HG03565 (cell line): ENCODE results near the gene HSPA1A.

Source experiments
- ATAC-seq: cut with Tn5 transposase; IDR thresholded peaks from one replicate; pipeline ENCODE4 v1.9.1; 2021; ENCODE audit warnings: mild to moderate bottlenecking, moderate library complexity; ENCODE audit not compliant: unreplicated experiment

Gene HSPA1A

DNA sequence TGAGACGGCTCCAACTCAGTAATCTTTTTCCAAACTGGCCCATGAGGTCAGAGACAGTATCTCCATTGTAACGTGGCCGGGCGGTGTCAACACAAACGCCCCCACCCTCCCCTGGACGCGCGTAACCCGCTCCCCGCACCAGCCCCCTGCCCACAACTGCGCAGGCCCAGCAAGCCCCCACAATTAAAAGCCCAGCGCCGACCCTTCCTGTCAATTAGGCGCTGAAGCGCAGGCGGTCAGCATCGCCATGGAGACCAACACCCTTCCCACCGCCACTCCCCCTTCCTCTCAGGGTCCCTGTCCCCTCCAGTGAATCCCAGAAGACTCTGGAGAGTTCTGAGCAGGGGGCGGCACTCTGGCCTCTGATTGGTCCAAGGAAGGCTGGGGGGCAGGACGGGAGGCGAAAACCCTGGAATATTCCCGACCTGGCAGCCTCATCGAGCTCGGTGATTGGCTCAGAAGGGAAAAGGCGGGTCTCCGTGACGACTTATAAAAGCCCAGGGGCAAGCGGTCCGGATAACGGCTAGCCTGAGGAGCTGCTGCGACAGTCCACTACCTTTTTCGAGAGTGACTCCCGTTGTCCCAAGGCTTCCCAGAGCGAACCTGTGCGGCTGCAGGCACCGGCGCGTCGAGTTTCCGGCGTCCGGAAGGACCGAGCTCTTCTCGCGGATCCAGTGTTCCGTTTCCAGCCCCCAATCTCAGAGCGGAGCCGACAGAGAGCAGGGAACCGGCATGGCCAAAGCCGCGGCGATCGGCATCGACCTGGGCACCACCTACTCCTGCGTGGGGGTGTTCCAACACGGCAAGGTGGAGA is at the start of gene HSPA1A, which contains the start of gene HSPA1L:
TSS of gene HSPA1A (plus strand) at position 519 of the 814 bp plus-strand sequence. CDS start at position 733, 214 bp downstream.
TSS of gene HSPA1L (minus strand) at position 259 of the 814 bp plus-strand sequence. CDS start 3,311 bp downstream, outside the sequence.
- peak; percentile 33 for ATAC-seq

DNA sequence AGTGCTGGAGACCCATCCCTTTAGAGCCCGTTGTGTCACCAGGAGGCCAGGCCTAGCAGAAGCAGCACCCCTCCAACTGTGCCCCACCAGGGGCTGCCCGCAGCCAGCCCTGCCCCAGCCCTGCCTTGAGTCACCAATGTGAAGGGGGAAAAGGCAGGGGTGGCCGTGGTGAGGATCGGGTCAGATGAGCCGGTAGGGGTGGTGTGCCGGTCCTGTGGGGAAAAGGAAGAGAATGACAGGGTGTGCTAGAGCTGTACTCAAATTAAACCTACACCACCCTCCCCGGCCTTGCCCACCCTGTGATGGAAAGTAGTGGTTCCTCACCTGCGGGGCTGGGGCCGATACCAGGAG is 49.8 kb upstream of the HSPA1A start:
- ATAC-seq: no peak

DNA sequence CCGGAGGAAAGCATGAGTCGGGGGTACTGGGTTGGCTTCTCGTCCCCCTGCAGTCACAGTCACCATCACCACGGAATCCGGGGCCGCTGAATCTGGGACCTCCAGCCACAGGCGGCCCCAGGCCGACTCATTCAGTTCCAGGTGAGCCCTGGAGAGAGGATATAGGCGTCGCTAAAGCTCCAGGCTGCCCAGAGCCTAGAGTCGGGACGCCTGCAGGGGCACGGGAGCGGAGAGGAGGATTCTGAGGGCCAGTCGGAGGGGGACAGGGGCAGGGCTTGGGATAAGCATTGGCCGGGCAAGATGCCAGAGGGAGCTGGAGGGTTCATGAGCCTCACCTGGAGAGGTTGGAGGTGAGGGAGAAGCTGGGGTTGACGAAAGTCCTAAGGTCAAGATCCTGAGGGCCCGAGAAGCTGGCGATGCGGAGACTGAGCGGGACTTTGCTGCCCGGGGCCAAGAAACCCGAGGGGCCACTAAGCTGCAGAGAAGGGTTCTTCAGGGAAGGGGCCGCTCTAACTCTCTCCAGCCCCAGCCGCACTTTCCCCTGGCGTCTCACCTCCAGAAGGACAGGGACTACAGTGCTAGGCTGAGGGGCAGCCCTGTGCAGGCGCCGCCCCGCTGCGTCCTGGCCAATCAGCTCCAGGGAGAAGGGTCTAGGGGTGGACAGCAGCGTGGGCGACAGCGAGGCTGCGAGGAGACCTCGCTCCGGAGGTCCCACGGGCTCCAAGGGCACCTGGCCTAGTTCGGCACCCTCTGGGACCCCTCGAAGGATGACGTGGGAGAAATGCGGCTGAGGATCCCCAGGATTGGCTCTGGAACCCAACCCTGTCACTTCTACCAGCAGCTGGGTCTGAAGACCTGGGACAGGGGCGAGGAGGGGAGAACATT is 49.2 kb upstream of the HSPA1A start:
- no peak for ATAC-seq

DNA sequence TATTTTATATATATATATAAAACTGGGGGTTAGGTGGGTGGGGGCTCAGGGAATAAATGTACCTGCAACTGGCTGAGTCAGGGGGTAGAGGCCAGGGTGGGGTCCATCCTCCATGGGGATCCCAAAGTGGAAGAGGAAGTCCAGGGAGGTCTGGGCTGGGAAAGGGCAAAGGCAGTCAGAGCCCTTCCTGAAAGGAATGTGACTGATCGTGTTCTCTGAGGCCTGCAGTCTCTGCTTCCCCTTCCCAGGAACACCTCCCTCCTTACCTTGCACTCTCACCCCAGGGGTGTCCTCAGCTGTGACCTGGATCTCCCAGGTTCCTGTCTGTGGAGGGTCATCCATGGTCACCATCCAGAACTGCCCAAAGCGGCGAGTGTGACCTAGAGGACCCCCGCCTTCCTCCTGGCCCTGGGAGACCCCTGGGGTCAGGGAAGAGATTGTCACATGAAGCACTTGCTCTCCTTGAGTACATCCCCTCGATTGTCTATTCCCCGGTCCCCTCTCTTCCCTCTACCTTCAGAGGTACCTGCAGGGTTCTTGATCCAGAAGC is 48.2 kb upstream of the HSPA1A start:
- ATAC-seq: no peak

DNA sequence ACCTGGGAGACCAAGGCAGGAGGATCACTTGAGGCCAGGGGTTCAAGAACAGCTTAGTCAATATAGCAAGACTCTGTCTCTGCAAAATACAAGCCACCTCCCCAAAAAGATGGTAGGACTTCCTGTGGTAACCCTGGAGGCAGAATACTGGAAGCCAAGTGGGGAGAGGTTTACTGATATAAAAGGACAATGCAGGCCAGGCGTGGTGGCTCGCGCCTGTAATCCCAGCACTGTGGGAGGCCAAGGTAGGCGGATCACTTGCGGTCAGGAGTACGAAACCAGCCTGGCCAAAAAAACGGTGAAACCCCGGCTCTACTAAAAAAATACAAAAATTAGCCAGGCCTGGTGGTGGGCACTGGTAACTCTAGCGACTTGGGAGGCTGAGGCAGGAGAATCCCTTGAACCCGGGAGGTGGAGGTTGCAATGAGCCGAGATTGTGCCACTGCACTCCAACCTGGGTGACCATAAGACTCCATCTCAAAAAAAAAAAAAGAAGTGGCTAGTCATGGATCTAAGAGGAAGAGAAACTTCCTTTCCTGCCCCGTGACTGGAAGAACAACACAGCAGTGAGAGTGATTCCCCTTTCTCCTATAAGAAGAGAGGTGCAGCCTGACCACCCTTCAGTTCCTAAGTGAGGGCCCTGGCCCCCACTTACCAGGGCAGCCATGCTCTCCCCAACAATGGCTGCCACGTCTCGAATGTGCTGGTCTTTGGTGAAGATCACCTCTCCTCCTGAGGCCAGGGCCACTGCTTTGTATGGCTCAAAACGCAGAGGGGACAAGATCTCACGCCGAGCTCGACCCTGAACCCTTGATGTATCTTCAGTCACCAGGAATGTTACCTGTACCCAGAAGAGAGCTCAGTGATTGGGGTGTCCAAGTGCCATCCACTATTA is 46.7 kb upstream of the HSPA1A start:
- ATAC-seq: no peak

DNA sequence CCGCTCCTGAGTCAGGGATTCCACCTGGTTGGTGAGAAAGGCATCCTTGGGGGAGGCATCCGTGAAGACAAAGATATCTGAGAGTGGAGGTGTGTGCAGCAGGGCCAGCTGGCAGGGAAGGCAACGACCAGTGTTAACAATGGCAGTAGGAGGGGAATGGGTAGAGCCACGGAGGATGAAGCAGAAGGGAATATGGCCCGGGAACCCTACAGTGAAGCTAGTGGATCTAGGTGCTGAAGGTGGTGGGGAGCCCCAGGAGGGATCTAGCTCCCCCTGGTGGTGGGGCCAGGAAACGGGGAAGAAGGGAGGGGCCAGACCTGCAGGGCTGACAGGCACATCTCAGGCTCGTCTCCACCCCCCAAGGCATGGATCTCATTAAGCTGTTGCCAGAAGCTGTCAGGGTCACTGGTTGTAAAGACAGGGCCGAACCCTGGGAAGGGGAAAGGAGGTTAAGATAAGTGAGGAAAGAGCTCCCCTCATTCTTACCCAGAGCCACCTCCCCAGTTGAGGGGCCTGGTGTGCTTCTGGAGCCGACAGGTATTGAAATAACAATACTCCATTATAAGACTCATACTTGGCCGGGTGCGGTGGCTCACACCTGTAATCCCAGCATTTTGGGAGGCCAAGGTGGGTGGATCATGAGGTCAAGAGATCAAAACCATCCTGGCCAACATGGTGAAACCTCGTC is 45.5 kb upstream of the HSPA1A start:
- no peak for ATAC-seq

DNA sequence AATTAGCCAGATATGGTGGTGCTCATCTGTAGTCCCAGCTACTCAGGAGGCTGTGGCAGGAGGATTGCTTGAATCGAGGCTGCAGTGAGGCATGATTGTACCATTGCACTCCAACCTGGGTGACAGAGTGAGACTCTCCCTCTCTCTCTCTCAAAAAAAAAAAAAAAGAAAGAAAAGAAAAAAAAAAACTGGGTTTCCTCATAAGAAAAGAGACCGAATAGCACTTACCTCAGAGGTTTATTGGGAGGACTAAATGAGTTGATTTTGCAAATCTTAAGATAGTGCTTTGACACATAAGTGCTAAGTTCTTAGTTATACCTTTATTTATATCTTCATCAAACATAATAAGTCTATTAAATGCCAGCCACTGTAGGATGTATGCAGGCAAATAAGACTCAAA is 44.5 kb upstream of the HSPA1A start:
- ATAC-seq: no peak

DNA sequence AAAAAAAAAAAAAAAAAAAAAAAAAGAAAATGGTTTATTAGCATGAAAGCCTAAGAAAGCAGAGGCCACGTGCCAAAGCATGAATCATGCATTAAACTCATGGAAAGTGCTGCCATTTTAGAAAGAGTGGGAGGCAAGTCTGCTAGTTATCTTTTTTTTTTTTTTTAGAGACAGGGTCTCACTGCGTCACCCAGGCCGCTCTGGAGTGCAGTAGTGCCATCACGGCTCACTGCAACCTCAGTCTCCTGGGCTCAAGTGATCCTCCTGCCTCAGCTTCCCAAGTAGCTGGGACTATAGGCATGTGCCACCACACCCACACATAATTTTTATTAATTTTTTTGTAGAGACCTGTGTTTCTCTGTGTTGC is 43.4 kb upstream of the HSPA1A start:
- ATAC-seq: no peak

DNA sequence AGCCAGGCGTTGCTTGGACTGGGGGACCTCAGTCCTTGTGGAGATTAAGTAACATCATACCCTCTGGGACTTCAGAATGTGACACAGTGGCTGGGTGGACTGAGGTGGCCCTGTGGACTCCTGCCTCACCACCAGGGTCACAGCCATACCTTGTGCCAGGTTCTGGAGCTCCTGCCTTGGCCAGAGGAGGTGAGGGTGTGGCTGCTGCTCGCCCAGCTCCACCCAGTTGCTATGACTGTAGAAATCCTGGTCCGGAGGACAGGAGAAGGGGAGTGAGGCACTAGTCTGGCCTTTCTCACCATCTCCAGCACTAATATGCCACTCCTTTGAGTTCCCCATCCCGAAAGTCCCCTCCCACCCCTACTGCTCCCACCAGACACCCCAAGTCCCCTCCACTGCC is 40.2 kb upstream of the HSPA1A start:
- no peak for ATAC-seq

DNA sequence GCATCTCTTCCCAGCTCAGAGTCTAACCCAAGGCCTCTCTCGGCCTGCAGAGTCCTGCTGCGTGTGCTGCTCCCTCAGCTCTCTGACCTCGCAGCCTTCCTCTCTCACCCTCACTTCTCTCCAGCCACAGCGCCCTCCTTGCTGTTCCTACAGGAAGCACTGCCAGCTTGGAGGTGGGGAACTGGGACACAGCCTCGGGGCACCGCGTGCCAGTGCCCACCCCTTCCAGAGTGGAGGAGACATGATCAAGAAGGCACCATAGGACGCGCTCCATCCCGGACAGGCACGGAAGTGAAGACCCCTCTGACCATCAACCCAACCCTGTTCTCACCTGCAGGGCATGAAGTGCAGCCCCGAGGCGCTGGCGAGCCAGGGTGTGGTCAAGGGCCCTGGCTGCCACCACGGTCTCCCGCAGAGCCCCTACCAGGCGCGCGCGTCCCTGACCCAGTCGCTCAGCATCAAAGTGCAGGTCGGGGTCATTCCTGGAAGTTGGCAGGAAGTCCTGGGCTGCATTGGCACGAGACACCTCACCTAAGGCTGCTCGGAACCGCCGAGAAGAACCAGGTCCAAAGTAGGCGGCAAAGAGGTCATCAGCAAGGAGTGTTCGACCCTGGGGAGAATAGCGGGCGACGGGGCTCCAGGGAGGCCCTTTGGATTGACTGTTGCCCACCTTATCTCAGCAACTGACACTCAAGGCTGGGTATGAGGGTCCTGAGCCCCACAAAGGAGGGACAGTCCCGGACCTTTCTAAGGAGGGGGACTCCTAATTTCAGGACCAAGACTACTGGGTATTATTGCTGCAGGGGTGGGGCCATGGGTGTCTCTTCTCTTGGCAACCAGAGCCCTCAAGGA is 39.5 kb upstream of the HSPA1A start:
- no peak for ATAC-seq

DNA sequence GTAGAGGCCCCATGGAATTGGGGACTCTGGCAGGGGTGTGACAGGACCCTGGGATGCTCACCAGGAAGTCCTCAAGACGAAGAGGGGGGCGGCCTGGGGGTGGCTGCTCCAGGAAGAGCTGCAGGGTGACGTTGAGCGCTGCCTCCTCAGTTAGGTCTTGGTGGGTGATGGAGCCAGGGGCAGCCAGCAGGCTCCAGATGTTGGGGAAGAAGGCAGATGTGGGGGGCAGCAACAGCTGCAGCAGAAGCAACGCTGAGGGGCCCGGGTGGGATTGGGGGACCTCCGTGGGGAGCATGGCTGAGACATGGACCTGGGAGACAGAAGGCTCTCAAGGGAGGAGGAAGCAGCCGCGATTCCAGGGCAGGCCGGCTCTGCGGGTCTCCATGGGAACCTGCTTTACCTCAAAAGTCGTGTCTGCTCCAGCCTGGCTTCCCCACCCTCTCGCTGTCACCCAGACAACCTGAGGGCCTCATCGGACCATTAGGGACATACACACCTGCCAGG is 38.8 kb upstream of the HSPA1A start:
- ATAC-seq: no peak

DNA sequence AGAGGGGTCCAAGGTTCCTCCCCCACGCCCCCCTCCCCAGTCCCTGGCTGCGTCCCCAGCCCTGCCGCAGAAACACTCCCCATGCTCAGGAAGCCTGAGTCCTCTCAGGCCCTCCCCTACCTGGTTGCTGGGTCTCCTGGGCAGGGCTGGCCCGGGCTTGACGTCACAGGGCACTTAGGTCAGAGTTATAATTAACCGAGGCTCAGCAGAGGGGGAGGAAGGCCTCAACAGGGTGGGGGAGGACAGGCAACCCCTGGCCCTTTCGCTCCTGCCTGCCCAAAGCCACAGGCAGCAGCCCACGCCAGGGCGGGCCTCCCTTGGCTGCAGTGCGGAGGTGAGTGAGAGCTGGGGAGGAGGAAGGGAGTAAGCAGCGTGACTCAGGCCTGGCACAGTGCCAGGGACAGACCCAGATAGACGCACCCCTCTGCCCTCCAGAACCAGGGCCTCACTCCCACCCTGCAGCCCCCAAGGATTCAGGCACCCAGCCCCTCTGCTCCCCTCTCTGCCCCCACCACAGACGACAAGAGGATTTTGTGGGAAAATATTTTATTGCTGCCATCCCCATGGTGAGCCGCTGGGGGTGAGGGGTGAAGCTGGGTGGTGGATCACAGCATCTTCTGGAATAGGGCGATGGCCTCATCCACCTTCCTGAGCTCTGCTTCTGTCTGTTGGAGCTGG is 38.2 kb upstream of the HSPA1A start, which contains the start of gene VWA7:
TSS of gene VWA7 (minus strand) at position 340 of the 678 bp plus-strand sequence. CDS start 549 bp downstream, outside the sequence.
- peak; percentile 71 for ATAC-seq

DNA sequence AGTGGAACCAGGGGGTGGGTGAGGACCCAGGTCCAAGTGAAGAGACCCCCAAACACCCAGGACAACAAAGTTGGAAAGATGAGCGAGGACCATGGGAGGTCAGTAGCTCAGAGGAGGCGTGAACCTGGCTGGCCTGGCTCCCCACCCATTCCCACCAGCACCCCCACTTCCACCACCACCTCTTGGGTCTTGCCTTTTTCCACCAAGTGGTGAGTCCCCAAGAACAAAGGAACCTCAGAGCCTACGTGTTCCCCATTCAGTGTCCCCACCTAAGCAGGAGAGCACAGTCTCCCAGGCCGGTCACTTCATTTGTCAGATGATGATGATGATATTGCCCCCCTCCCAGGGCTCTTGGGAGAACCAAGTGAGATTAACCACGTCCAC is 37.7 kb upstream of the HSPA1A start:
- no peak for ATAC-seq

DNA sequence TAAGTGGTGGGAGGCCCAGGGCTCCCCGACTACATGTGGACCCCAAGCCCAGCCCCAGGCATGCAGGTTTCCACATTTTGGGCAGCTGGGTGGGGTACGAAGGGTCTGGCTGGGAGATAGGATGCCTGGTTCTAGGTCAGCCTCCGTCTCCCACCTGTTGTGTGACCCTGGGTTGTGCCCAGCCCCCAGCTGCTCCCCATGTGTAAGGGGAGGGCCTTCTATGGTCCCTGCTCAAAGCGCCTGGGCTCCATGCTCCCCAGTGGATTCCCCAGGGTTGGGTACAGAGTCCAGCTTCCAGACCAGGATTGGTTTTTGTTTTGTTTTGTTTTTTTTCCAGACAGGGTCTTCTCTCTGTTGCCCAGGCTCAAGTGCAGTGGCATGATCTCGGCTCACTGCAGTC is 37.1 kb upstream of the HSPA1A start:
- ATAC-seq: no peak

DNA sequence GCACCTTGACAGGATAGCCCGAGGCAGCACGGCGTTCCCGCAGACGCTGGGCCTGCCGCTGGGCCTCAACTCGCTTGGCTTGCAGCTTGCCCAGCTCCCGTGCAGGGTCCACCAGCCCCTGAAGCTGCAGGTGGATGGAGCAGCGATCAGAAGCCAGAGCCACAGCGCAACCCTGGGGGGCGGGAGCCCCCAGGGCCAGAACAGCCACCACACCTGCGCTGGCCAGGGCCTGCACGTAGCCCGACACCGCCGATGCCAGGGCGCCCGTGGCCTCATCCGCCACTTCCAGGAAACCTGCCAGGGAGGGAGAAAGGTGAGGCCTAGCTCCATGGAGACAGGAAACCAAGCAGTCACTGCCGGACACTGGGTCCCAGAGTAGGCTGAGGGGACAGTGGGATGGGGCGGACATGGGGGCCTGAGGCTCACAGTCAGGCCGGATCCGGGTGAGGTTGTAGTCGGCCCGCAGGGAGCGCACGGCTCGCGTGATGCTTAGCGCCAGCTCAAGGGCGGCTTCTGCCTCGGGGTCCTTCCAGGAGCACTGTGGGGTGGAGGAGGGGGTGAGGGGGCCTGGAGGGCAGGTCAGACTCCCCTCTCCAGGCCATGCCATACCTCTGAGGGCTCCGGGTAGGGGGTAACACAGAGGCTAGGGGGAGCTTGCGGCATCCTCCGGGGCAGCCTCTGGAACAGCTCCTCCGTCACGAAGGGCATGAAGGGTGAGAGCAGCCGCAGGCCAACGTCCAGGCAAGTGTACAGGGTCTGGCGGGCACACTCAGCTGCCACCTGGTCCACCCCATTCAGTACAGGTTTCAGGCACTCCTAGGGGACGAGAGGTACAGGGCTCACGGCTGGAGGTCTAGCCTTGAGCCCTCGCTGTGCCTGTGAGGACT is 36.1 kb upstream of the HSPA1A start:
- ATAC-seq: no peak

DNA sequence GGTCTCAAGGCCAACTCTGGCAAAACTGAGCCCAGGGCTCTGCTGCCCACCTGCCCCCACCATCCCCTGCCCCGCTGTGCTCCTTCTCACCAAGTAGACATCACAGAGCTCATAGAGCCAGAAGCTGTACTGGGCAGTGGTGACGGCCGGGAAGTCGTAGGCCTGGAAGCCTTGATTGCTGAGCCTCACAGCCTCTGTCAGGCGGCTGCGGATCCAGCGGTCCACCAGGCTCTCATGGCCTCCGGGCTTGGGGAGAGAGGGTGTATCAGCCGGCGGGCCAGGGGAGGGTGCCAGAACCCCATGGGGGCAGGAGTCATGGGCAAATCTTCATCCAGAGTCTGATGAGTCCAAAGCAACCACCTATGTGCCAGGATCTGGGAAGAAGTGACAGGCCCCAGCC is 35.4 kb upstream of the HSPA1A start:
- ATAC-seq: no peak

DNA sequence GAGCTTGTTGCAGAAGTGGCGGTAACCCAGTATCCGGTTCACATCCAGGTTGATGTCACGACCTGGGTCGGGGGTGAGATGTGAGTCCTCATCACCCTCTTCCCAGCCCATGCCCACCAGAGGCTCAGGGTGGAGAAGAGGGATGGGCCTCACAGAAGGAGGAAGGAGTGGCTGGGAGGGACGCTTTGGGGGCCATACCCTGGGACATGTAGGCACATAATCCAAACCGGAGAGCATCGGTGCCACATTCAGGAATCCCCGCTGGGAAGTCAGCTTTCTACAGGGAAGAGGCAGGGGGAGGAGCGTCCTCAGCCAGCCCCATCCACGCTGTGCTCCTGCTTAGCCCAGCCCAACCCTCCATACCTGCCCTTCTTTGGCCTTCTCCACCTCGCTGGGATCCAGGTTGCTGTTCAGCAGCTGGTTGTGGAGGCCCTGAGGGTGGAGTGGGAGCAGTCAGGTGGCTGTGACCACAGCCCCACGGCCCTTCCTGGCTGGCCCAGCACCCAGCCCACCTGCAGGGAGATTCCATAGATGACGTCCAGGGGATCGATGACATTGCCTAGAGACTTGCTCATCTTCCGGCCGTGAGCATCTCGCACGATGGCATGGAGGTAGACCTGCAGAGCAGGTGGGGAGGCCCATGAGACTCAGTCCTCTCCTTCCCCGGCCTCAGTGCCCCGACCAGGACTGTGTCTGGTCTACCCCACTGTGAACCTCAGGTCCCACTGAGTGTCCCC is 34.7 kb upstream of the HSPA1A start:
- ATAC-seq: no peak
